Activated T-helper 1 cell treated with anti-CD3 and anti-CD28 coated beads, Interleukin-12 subunit alpha, Interleukin-12 subunit beta, Interleukin-2, Interleukin-4 antibody, amounts not matched to agents 30 ng/mL and 10 ng/mL and 1 ng/mL, durations not matched to agents 14 hours and 24 hours and 36 hours (primary cell): ENCODE measurements around the gene CKAP2. TPM values are rescaled to one million over a fixed set of nuclear protein-coding genes. Genes with fewer than 3 reads are reported as not detected.
A peak's percentile ranks its signal among the peaks of the same experiment; 100 is the strongest.
"Not testable (repeated sequence)": the region's sequence is repeated elsewhere in the genome, so short reads cannot be mapped to it uniquely, and the experiment has no call there.

Experiments used
- DNase-seq: peaks from one replicate; pipeline ENCODE4 v3.0.0; 2021; ENCODE audit warnings: low spot score
- H3K27ac Mint-ChIP-seq: one replicate; pipeline ENCODE4 v1.8.0; 2021; ENCODE audit warnings: mild to moderate bottlenecking, mixed read lengths
- H3K27me3 Mint-ChIP-seq: one replicate; pipeline ENCODE4 v1.8.0; 2022; ENCODE audit warnings: mild to moderate bottlenecking, moderate library complexity, mixed read lengths; ENCODE audit not compliant: insufficient read depth
- H3K36me3 Mint-ChIP-seq: one replicate; pipeline ENCODE4 v1.8.0; 2021; ENCODE audit warnings: low read depth, mixed read lengths
- H3K4me1 Mint-ChIP-seq: one replicate; pipeline ENCODE4 v1.8.0; 2021; ENCODE audit warnings: low read depth, mixed read lengths
- H3K4me3 Mint-ChIP-seq: one replicate; pipeline ENCODE4 v1.8.0; 2021; ENCODE audit warnings: mild to moderate bottlenecking, moderate library complexity, mixed read lengths
- H3K9me3 Mint-ChIP-seq: one replicate; pipeline ENCODE4 v1.8.0; 2021; ENCODE audit warnings: mixed read lengths
- intact Hi-C: fragments of 100-400 bp; cut with micrococcal nuclease; formaldehyde crosslinking; loops from one replicate; pipeline ENCODE4 v1.15.1; 2024
- total RNA-seq: library from RNA; stranded (reverse); gene quantifications from 2 replicates; pipeline ENCODE4 v1.2.3, GENCODE V29; 2022

CKAP2 gene
- 36.9 and 37.3 TPM in 2 replicates for total RNA-seq

DNA sequence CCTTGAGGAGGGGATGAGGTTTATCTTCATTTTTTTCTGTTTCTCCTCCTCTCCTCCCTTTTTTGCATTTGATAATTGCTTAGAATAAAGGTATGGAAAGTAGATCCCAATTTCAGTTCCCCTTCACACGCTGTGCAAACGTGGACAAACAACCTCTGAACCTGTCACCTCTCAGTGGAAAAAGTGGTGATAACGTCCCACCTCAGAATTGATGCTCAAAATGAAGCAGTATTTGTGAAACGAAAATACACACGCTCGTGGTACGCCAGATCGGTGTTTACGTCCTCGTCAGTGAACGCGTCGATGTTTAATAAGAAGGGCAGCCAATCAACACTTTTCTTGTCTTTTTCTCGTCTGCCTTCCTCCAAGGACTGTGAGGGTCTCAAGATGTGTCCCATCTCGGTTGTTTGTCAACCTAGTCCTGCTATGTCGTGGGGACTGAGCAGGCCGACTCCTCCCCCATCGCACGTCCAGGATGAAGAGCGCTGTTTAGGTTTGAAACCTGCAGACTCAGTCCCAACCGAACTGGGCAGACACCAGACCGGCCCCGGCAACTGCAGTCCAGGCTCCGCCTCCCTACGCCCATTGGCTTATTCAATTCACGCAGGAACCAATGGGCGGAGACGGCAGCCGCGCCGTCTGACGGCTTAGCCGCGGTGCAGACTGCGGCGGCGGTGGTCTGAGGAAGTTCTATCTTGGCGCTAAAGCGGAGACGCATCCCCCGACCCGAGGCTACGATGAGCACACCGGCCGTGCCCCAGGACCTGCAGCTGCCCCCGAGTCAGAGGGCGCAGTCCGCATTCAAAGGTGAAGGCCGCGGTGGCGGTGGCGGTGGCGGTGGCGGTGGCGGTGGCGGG is at the start of gene CKAP2:
TSS of gene CKAP2 (plus strand) at position 659 of the 857 bp plus-strand sequence. CDS start at position 738, 79 bp downstream.
- H3K27ac Mint-ChIP-seq = peak within 1 kb of the TSS; percentile 90
- peaks cover 71% of the 10 kb centered on the region for H3K4me1 Mint-ChIP-seq
- intact Hi-C loops = loop anchor here (1.0 to 5.0 kb wide), 11 partner anchors 48 to 1002 kb away; partner anchors contain the start of genes ALG11, DHRS12, INTS6 and NEK3
- H3K27me3 Mint-ChIP-seq = peaks cover 2% of the 10 kb centered on the region
- peaks cover 10% of the 10 kb centered on the region for H3K36me3 Mint-ChIP-seq
- H3K4me3 Mint-ChIP-seq = peak within 1 kb of the TSS; percentile 89
- H3K9me3 Mint-ChIP-seq = no peaks in the 10 kb centered on the region
- peak; percentile 92 for DNase-seq

DNA sequence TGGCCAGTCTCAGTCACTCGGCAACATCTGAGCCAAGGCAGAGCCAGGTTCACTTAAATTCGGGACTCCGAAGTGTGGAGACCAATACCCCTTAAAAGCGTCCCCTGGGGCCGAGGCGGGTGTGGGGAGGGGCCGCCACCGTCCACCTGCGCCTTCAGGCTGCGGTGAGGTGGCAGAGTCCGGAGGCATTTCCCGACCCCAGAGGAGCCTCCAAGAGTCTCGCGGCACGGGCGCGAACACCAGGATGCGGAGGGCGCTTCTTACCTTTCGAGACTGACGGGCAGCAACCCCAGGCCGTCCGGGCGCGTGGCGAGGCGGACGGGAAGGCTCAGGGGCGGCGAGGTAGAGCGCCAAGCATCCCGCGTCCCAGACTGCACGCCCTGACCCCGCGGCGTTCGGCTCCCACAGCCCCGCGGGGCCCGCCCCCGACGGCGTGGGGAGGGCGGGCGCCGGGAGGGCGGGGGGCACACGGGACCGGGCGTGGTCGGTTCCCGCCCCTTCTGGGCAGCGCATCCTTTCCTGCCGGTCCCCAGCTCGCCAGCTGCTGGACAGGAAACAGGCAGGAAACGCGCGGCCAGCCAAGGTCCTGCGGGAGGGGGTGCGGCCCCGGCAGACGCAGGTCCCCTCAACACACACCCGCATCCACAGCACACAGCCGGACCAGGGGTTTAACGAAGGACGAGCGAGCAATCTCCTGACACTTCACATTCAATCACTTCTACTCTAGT is 49.3 kb upstream of the CKAP2 start, which contains the start of gene THSD1:
TSS of gene THSD1 (minus strand) at position 406 of the 728 bp plus-strand sequence. CDS start 3,572 bp downstream, outside the sequence.
- H3K4me1 Mint-ChIP-seq = peaks cover 16% of the 10 kb centered on the region
- H3K27me3 Mint-ChIP-seq = peaks cover 35% of the 10 kb centered on the region
- no peaks in the 10 kb centered on the region for H3K9me3 Mint-ChIP-seq
- no peak for DNase-seq
- peaks cover 1% of the 10 kb centered on the region for H3K36me3 Mint-ChIP-seq
- no peak within 1 kb of the TSS for H3K27ac Mint-ChIP-seq
- intact Hi-C loops = loop anchor here (5.0 kb wide), 1 partner anchor 46 kb away; the partner anchor contains the start of gene VPS36
- peak within 1 kb of the TSS; percentile 62 for H3K4me3 Mint-ChIP-seq

DNA sequence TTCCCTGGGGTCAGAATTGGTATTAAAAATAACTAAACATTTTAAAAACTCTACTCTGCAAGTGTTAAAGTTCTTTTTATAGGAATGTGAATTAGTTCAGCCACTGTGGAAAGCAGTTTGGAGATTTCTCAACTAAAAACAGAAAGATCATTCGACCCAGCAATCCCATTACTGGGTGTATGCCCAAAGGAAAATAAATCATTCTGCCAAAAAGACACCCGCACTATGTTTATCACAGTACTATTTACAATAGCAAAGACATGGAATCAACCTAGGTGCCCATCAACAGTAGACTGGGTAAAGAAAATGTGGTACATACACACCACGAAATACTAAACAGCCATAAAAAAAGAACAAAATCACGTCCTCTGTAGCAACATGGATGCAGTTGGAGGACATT is 48.6 kb upstream of the CKAP2 start:
- intact Hi-C loops = loop anchor here (5.0 kb wide), 1 partner anchor 46 kb away; the partner anchor contains the start of gene VPS36
- Mint-ChIP-seq H3K27ac (no peak overlapping the region), H3K4me3 (peak overlapping the region; percentile 47), H3K27me3 (peaks cover 35% of the 10 kb centered on the region), H3K36me3 (peaks cover 5% of the 10 kb centered on the region), H3K9me3 (no peaks in the 10 kb centered on the region), H3K4me1 (peaks cover 19% of the 10 kb centered on the region)
- no peak for DNase-seq

GRCh38 chr13:52407436-52407835 is 47.8 kb upstream of the CKAP2 start:
- peaks cover 27% of the 10 kb centered on the region for H3K4me1 Mint-ChIP-seq
- not testable (repeated sequence) for DNase-seq, H3K4me3 Mint-ChIP-seq, H3K9me3 Mint-ChIP-seq, H3K27ac Mint-ChIP-seq
- intact Hi-C loops = loop anchor here (5.0 kb wide), 1 partner anchor 45 kb away; the partner anchor contains the start of gene VPS36
- H3K36me3 Mint-ChIP-seq = peaks cover 11% of the 10 kb centered on the region
- peaks cover 30% of the 10 kb centered on the region for H3K27me3 Mint-ChIP-seq

- intact Hi-C loops = loop anchor here (5.0 kb wide), 1 partner anchor 44 kb away; the partner anchor contains the start of gene VPS36
- peaks cover 28% of the 10 kb centered on the region for H3K4me1 Mint-ChIP-seq
- H3K4me3 Mint-ChIP-seq, DNase-seq, H3K27ac Mint-ChIP-seq, H3K9me3 Mint-ChIP-seq: not testable (repeated sequence)
- peaks cover 25% of the 10 kb centered on the region for H3K27me3 Mint-ChIP-seq
- H3K36me3 Mint-ChIP-seq = peaks cover 15% of the 10 kb centered on the region
Measured at GRCh38 chr13:52408071-52408658, 47.1 kb upstream of the CKAP2 start.

- H3K27ac Mint-ChIP-seq = peak overlapping the region; percentile 48
- DNase-seq = no peak
- no peaks in the 10 kb centered on the region for H3K9me3 Mint-ChIP-seq
- peaks cover 17% of the 10 kb centered on the region for H3K36me3 Mint-ChIP-seq
- intact Hi-C loops = no loop called here
- no peak overlapping the region for H3K4me3 Mint-ChIP-seq
- H3K4me1 Mint-ChIP-seq = peaks cover 12% of the 10 kb centered on the region
- no peaks in the 10 kb centered on the region for H3K27me3 Mint-ChIP-seq
Measured at GRCh38 chr13:52411629-52412028, 43.6 kb upstream of the CKAP2 start.

DNA sequence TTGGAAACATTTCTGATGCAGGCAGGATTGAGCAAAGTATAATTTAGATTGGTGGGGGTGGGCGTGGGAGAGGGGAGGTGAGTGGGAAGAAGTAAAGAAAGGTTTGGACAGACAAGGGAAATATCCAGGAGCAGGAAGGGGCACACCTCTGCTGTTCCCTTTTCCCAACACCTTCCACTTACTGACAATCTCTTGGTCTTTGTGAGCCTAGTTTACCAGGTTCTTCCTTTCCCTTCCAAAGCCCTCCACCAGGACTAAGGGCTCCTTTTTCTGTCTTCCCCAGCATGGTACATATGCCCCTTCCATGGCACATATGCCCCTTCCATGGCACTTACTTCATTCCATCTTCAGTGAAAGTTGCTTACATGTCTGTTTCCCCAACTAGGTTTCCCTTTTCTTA is 43.1 kb upstream of the CKAP2 start:
- peak overlapping the region; percentile 48 for H3K27ac Mint-ChIP-seq
- H3K27me3 Mint-ChIP-seq = no peaks in the 10 kb centered on the region
- no peaks in the 10 kb centered on the region for H3K9me3 Mint-ChIP-seq
- no peak overlapping the region for H3K4me3 Mint-ChIP-seq
- intact Hi-C loops = no loop called here
- H3K4me1 Mint-ChIP-seq = peaks cover 12% of the 10 kb centered on the region
- DNase-seq = no peak
- peaks cover 22% of the 10 kb centered on the region for H3K36me3 Mint-ChIP-seq

DNA sequence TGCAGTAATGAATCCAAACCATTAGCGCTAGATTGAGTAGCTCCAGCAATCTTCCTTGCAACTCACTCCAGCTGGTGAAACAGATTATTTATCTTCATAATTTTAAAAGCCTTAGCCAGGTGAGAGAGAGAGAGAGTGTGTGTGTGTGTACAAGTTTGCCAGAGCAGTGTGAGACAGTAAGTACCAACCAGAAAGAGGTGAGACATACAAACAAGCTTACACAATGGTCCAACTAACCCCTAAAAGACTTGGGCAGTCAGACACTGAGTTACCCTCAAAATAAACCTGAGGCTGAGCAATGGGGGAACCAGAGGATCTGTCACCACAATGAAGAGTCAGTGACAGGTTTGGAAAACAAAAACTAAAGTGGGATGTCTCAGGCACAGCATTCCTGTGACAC is 41.2 kb upstream of the CKAP2 start:
- Mint-ChIP-seq H3K36me3 (peaks cover 30% of the 10 kb centered on the region), H3K27ac (no peak overlapping the region), H3K4me1 (peaks cover 12% of the 10 kb centered on the region), H3K9me3 (no peaks in the 10 kb centered on the region), H3K27me3 (no peaks in the 10 kb centered on the region), H3K4me3 (no peak overlapping the region)
- intact Hi-C loops = no loop called here
- DNase-seq = no peak

- no peaks in the 10 kb centered on the region for H3K9me3 Mint-ChIP-seq
- H3K4me3 Mint-ChIP-seq = no peak overlapping the region
- DNase-seq = no peak
- H3K27ac Mint-ChIP-seq = no peak overlapping the region
- H3K36me3 Mint-ChIP-seq = peaks cover 34% of the 10 kb centered on the region
- no peaks in the 10 kb centered on the region for H3K27me3 Mint-ChIP-seq
- H3K4me1 Mint-ChIP-seq = peaks cover 12% of the 10 kb centered on the region
- intact Hi-C loops = no loop called here
Measured at GRCh38 chr13:52414963-52415362, 40.3 kb upstream of the CKAP2 start.

GRCh38 chr13:52419080-52419479 is 36.2 kb upstream of the CKAP2 start:
- Mint-ChIP-seq H3K27me3 (no peaks in the 10 kb centered on the region), H3K27ac (no peak overlapping the region), H3K9me3 (no peaks in the 10 kb centered on the region), H3K4me3 (no peak overlapping the region), H3K4me1 (no peaks in the 10 kb centered on the region), H3K36me3 (peaks cover 36% of the 10 kb centered on the region)
- DNase-seq = no peak
- intact Hi-C loops = no loop called here

- DNase-seq = no peak
- no peaks in the 10 kb centered on the region for H3K4me1 Mint-ChIP-seq
- H3K4me3 Mint-ChIP-seq = no peak overlapping the region
- H3K9me3 Mint-ChIP-seq = no peaks in the 10 kb centered on the region
- H3K27ac Mint-ChIP-seq = no peak overlapping the region
- no peaks in the 10 kb centered on the region for H3K27me3 Mint-ChIP-seq
- intact Hi-C loops = no loop called here
- peaks cover 44% of the 10 kb centered on the region for H3K36me3 Mint-ChIP-seq
Measured at GRCh38 chr13:52421216-52421615, 34.1 kb upstream of the CKAP2 start.

DNA sequence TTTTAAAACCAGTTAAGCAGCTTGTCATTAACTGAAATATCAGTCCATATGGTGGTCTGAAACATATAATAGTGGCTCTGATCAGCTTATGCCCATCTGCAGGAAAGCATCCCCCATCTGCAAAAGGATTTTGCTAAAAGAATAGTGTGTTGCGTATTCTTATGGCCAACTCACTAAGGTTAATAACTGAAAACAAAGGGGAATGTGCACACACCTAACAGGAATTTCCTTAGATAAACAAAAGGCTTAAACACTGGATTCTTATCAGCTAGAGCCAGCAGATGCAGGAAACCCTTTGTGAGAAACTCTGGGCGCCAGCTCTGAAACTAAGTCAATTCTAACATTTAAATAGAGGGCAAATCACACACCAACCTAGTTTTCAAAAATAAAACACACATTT is 27.0 kb upstream of the CKAP2 start:
- peaks cover 24% of the 10 kb centered on the region for H3K36me3 Mint-ChIP-seq
- intact Hi-C loops = no loop called here

More for the DNA sequence above, 27.0 kb upstream of the CKAP2 start:
- H3K4me1 Mint-ChIP-seq = no peaks in the 10 kb centered on the region
- no peaks in the 10 kb centered on the region for H3K9me3 Mint-ChIP-seq
- H3K4me3 Mint-ChIP-seq = no peak overlapping the region
- DNase-seq = no peak
- H3K27ac Mint-ChIP-seq = no peak overlapping the region
- no peaks in the 10 kb centered on the region for H3K27me3 Mint-ChIP-seq
